GM18861 (cell line): Measurements from ENCODE around the gene SIRPB2.
A peak's percentile ranks its signal among the peaks of the same experiment; 100 is the strongest.

Source experiments
- ATAC-seq: cut with Tn5 transposase; IDR thresholded peaks from one replicate; pipeline ENCODE4 v1.9.1; 2021; ENCODE audit not compliant: unreplicated experiment

Gene SIRPB2

GRCh38 chr20:1443085-1443484 is 48.1 kb downstream of the SIRPB2 start:
- no peak for ATAC-seq

DNA sequence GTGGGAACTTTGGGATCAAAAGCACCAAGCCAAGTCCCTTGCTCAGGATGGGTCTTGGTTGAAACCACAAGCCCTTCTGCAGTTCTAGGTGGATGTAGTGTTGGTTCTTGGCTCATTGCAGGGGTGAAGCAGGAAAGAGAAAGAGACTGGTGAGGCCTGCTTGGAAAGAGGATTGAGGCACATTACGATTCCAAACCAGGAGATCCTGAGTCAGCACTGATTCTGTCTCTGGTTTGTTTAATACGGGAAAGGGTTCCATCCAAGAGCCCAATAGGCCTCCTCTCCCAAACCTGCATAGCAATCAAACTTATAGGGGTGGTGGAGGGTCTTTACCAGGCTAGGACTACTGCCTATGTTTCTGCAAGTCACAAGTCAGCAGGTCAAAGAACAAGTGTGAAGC is 48.9 kb downstream of the SIRPB2 start:
- ATAC-seq = no peak

GRCh38 chr20:1441133-1441532 is 50.1 kb downstream of the SIRPB2 start:
- ATAC-seq = no peak

GRCh38 chr20:1440024-1440423 is 51.2 kb downstream of the SIRPB2 start:
- no peak for ATAC-seq

- ATAC-seq = no peak
Measured at GRCh38 chr20:1438361-1438760, 52.9 kb downstream of the SIRPB2 start.

- no peak for ATAC-seq
Measured at GRCh38 chr20:1437235-1437904, 53.9 kb downstream of the SIRPB2 start.

GRCh38 chr20:1436263-1436662 is 55.0 kb downstream of the SIRPB2 start:
- no peak for ATAC-seq

DNA sequence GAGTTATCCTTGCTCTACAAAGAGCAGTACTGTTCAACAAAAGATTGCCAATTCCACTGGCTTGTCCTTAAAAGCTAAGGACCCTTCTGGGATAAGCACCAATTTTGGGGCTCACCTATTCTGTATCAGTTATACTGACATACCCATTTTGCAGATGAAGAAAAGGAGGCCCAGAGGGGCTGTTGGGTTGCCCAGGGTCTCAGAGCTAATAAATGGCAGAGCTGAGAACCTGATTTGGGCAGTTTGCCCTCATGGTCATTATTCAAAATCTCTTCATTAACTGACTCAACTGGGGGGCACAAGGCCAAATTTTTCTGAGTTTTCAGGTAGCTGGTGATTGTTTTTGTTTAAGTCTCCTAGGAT is 55.9 kb downstream of the SIRPB2 start:
- ATAC-seq = no peak

- peak; percentile 85 for ATAC-seq
Measured at GRCh38 chr20:1434571-1435336, 56.5 kb downstream of the SIRPB2 start.

DNA sequence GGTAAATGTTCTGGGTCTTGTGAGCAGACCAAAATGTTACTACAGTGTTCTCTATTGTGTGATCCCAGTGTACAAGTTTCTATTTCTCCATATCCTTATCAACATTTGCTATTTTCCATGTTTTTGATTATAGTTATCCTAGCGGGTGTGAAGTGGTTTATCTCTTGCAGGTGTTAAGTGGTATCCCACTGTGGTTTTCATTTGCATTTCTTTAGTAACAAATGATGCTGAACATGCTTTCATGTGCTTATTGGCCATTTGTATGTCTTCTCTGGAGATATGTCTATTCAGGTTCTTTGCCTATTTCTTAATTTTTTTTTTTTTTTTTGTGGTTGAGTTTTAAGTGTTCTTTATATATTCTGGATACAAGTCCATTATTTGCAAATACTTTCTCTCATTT is 60.1 kb downstream of the SIRPB2 start:
- ATAC-seq = no peak

DNA sequence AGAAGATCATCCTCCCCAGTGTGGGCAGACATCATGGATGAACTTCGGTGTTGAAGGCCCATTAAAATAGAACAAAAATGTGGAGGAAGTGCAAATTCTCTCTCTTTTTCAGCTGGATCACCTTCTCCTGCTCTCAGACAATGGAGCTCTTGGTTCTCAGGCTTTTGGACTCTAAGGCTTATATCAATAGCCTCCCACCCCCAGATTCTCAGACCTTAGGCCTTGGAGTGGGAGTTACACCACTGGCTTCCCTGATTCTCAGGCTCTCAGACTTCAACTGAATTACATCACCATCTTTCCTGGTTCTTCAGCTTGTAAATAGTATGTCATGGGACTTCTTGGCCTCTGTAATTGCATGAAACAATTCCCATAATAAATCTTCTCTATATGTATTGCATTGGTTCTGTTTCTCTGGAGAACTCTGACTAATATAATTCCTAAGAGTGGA is 61.2 kb downstream of the SIRPB2 start:
- no peak for ATAC-seq

DNA sequence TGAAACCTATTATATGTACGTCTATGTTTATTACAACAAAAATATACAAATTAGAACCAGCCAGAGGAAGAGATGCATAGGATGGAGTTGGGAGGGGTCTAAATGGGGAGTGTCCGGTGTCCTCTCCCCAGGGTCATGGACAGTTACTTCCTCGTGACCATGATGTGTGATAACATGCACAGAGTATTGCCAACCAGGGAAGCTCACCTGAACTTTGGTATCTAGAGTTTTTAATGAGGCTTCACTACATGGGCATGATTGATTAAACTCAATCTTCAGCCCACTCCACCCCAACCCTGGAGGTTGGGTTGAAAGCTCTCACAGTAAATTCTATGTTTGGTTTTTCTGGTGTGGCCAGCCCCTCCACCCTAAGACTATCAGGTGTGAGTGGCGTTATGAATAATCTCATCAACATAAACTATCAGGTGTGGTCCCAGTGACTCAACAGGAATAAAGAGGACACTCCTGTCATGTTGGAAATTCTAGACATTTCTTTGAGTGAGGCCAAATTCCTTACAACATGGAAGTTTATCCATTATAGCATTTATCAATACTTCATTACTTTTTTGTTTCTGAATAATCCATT is 62.0 kb downstream of the SIRPB2 start:
- ATAC-seq = no peak

DNA sequence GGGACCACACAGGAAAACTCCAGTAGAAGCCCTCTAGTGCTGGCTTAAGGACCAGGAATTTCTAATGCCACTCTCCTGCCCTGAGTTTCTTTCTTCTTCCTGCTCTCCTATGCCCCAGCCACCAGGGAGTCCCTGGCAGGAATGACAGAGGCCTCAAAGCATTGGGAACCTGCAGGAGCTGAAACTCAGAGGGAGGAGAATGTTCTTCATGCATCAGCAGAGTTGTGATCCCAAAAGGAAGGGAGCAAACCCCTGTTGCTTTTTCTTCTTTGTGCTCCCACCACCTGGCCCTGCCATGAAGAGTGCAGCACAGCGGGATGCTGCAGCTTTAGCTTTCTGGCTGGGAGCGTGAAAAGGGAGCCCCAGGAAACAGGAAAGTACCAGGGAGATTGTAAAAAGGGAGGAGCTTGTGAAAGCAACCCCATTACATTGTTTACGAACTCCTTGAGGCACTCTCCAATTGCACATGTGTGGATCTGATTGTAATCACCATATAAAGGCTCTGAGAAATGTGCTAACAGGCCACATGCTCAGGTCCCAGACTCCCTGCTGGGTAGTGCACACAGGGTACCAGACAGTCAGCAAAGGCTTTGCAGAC is 63.7 kb downstream of the SIRPB2 start:
- no peak for ATAC-seq

DNA sequence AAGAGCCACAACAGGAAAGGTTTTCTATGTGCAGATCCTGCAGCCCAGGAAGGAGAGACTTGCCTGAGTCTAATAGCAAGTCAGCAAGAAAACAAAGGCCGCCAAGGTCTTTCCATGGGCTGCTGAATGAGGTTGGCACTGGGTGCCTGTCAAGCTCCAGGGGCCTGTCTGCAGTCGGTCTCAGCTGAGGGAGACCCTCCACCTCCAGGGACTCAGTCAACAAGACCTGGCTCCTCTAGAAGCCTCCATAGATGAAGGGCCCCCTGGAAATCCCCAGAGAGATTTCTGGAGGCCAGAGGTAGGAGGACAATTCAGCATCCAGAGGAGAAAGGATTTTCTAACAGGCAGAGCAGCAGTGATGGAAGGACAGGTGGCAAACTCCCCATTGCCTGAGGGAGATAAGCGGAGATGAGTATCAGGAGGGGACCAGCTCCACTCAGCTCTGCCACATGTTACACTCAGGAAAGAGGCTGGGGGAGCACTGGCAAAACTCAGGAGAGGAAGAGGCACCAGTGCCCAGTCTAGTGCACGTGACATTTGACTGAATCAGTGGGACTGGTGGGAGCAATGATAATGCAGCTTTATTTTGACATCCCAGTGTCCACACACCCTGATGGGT is 64.9 kb downstream of the SIRPB2 start:
- no peak for ATAC-seq
